HG02763 (cell line): ENCODE results near the gene PAPPA2.
"Not testable (repeated sequence)": the region's sequence is repeated elsewhere in the genome, so short reads cannot be mapped to it uniquely, and the experiment has no call there.

ENCODE experiments used
- ATAC-seq: cut with Tn5 transposase; IDR thresholded peaks from one replicate; pipeline ENCODE4 v1.9.1; 2021; ENCODE audit warnings: mild to moderate bottlenecking, moderate library complexity; ENCODE audit not compliant: unreplicated experiment

Gene PAPPA2

DNA sequence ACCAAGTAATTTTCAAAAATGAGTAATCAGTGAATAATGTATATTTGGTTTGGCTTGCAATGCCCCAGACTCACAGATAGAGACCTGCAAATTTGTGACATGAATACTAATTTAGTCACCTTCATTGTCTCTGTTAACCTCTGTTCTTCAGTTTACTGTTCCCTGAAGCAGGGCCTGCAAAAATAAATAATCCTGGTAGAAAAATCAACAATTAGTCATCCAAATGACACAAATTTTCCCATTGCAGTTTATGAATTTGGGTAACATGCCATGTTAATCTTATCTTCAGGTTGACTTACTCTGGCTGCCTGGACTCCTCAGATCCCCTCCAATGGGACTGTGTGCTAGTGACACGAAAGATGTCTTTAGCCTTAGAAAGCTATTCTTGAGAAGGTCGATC is 289.5 kb downstream of the PAPPA2 start:
- ATAC-seq, result no peak

- ATAC-seq, result no peak
Observed at GRCh38 chr1:176754676-176755075, 291.7 kb downstream of the PAPPA2 start.

- not testable (repeated sequence) for ATAC-seq
Observed at GRCh38 chr1:176756817-176757216, 293.8 kb downstream of the PAPPA2 start.

GRCh38 chr1:176765608-176766007 is 302.6 kb downstream of the PAPPA2 start:
- ATAC-seq, result no peak

GRCh38 chr1:176766779-176767178 is 303.8 kb downstream of the PAPPA2 start:
- ATAC-seq, result no peak

- ATAC-seq, result no peak
Observed at GRCh38 chr1:176767714-176768136, 304.8 kb downstream of the PAPPA2 start.

GRCh38 chr1:176768532-176768931 is 305.6 kb downstream of the PAPPA2 start:
- no peak for ATAC-seq

DNA sequence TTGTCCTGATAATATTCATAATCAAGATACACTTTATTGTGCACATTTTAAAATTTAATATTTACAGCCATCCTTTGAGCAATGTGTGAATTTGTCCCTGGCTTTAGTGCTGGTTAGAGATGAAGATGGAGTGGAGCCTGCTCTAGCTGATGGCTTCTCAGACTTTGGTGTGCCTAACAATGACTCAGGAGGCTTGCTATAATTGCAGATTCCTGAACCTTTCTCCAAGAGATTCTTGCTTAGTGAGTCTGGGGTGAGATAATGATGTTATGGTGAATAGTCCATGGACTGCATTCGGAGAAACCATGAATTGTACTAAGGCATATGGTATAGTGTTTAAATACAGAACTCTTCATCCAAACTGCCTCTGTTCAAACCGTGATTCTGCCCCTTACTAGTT is 307.1 kb downstream of the PAPPA2 start:
- no peak for ATAC-seq

DNA sequence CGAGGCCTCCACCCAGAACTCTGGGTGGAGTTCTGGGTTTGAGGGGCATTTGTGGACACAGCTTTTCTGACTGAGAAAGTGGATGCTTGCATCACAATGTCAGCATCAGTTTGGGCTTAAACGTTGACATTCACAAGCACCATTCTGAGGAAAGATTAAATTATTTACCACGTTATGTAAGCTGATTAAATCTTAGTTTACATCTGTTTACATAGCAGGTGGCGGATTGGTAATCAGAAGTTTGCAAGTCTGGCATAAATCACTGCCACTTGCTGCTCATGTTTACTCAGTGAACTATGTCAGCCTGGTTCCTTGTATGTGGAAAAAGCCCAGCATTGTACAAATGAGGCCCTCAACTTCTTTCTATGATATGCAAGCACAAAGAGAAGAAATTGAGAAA is 310.1 kb downstream of the PAPPA2 start:
- no peak for ATAC-seq

GRCh38 chr1:176774224-176774623 is 311.2 kb downstream of the PAPPA2 start:
- ATAC-seq, result no peak

DNA sequence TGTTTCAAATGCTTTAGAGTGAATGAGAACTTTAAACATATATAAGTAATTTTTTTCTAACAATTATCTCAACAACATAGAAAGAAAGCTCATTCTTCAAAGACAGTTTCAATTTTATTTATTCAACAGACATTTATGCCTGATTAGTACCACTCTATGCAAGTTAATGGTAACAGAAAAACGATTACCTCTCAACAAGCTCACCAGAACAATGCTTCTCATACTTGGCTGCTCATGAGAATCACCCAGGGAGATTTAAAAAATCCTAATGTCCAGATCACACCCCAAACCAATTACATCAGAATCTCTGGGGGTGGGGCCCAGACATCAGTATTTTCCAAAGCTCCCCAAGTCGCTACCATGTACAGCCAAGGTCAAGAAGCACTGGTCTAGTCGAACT is 312.4 kb downstream of the PAPPA2 start:
- no peak for ATAC-seq

- ATAC-seq, result no peak
Observed at GRCh38 chr1:176775996-176776395, 313.0 kb downstream of the PAPPA2 start.

DNA sequence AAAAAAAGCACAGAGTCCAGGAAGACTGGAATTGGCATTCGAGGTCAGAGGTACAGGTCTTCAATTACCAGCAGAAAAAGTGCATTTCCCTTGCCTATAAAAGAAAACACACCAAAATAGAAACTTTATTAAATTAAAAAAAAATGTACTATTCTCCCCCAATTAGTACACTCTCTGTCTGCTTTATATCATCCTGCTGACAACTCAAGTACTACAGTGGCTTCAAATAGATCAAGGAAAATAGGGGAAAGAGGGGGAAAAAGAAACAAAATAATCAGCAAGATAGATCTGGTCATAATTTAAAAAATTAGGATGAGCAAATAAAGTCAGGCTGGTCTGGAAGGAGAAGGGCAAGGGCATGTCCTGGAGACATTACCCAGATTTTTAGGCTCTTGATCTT is 315.1 kb downstream of the PAPPA2 start:
- no peak for ATAC-seq

DNA sequence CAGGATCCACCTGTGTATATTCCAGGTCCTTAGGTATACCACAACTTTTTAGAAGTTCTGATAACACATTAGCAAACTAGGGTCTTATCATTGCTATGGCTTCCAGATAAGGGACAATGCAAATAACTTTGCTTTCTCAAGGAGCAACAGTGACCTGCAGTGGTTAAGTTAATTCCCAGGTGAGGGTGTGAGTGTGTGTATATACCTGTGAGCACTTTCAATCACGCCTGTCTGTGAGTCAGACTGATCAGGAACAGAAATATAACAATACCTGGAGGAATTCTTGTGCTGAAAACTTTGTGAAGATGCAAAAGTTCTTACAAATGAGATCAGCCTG is 317.0 kb downstream of the PAPPA2 start:
- ATAC-seq, result no peak

DNA sequence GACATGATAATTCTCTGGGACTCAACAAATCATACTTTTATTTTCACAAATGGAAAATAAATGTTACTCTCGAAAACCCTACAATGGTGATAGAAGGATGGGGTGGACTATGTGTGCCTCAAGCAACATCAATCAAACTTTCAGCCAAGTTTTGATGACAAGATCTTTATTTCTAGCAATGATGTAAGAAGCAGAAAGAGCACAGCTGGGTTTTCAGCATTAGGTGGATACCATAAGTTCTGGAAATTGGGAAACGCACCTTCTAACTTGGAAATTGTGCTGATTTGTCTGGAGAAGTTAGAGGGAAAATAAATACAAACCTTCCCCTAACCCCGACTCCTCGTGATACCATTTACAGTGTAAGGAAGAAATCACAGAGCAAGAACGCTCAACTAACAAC is 320.3 kb downstream of the PAPPA2 start:
- no peak for ATAC-seq

DNA sequence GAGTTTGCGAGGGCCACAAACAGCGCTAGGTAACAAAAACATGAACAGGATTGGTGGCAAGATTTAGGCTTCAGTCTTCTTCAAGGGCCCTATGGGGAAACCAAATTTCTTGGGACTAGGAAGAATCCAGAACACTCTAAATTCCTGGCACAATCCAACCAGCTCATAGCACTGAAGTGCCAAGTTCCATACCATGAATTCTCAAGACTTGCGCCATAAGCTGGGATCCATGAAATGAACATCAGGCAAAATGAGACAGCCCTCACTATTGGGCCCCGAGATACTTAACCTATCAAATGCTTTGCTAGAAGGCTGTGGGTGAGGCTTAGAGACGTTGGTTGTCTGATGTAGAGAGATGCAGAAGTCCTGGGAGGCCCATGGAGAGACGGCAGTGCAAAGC is 322.1 kb downstream of the PAPPA2 start:
- ATAC-seq, result no peak

DNA sequence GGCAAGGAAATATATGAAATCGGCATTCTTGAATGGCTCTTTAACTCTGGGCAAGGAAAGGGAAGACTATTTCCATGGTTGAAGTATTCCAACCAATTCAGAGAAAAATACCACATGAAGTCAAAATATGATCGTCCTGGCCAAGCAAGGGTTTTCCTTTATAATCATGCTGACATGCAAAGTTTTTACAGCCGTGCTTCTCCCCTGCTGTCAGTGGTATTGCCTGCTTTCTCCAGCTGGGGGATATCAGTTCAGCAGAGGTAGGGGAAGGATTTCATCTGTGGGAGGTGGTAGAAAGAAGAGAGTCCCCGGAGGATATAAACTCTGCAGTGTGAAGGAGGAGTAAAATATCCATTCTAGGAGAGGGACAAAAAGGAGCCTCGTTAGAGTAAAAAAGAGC is 322.8 kb downstream of the PAPPA2 start:
- no peak for ATAC-seq

DNA sequence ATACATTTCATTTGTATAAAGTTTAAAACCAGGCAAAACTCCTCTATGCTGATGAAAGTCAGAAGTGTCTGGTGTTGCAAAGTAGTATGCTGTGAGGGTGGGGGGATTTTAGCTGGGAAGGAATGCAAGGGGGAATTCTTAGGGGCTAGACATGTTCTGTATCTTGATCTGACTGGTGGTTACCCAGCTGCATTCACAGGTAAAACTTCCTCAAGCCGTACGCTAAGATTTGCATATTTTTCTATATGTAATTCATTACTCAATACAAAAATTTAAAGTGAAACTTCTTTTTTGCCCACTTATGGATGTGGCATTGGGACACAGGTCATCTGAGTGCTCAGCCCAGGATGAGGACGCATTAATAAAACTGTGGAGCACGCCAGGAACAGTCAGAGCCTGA is 323.3 kb downstream of the PAPPA2 start:
- no peak for ATAC-seq

- ATAC-seq, result no peak
Observed at GRCh38 chr1:176789571-176790090, 326.7 kb downstream of the PAPPA2 start.

DNA sequence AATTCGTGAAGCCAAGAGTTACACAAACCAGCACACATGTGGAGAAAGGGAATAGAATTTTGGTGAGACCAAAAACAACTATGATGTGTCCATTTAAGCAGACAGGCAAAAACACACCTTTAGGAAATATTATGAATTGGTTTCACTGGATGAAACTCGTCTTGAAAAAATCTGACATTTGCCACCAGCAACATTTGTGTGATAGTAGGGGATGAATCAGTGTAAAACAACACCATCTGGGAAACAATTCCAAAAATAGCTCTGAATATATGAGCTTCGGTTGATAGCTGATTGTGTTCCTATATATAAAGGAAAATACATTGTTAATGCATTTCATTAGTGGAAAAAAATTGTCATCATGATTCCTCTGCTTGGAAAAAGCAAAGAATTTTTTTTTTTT is 327.8 kb downstream of the PAPPA2 start:
- ATAC-seq, result no peak

- no peak for ATAC-seq
Observed at GRCh38 chr1:176791906-176792305, 328.9 kb downstream of the PAPPA2 start.

GRCh38 chr1:176794897-176795508 is 332.0 kb downstream of the PAPPA2 start:
- no peak for ATAC-seq

GRCh38 chr1:176795929-176796328 is 333.0 kb downstream of the PAPPA2 start:
- ATAC-seq, result no peak
